SU-DHL-6 (cell line): ENCODE data around the gene SLC37A2.

Experiments
- H2AFZ ChIP-seq: fragments of 200-600 bp; sonication (generic); 2 replicates; pipeline ENCODE4 v1.6.1; 2014; ENCODE audit warnings: low read depth, mild to moderate bottlenecking, moderate library complexity, mixed read lengths, antibody characterized with exemption, low read length; ENCODE audit not compliant: severe bottlenecking
- H3F3A ChIP-seq: fragments of 200-600 bp; shearing (Covaris generic); 2 replicates; pipeline ENCODE4 v1.6.0; 2016; ENCODE audit warnings: antibody characterized with exemption, mild to moderate bottlenecking; ENCODE audit not compliant: insufficient read depth
- H3K27ac ChIP-seq: fragments of 200-600 bp; sonication (generic); 2 replicates; pipeline ENCODE4 v1.5.1; 2016; ENCODE audit warnings: low read depth, mild to moderate bottlenecking, low read length, moderate library complexity, mixed read lengths
- H3K27me3 ChIP-seq: fragments of 200-600 bp; sonication (generic), shearing (Covaris generic); 2 replicates; pipeline ENCODE4 v1.6.0; 2014; ENCODE audit warnings: mild to moderate bottlenecking, low read length
- H3K36me3 ChIP-seq: fragments of 200-600 bp; sonication (generic); 2 replicates; pipeline ENCODE4 v1.6.1; 2014; ENCODE audit warnings: mild to moderate bottlenecking, low read length, mixed read lengths
- H3K4me2 ChIP-seq: fragments of 300-600, 200-600 bp; shearing (Covaris generic), sonication (generic); 2 replicates; pipeline ENCODE4 v1.6.0; 2014; ENCODE audit warnings: low read length, low read depth, mild to moderate bottlenecking; ENCODE audit not compliant: poor library complexity, severe bottlenecking
- H3K4me3 ChIP-seq: fragments of 200-600 bp; sonication (generic); 2 replicates; pipeline ENCODE4 v1.5.1; 2014; ENCODE audit warnings: antibody characterized with exemption, low read length, mild to moderate bottlenecking, mixed read lengths; ENCODE audit not compliant: insufficient read depth, poor library complexity, severe bottlenecking
- H3K79me2 ChIP-seq: fragments of 200-600 bp; sonication (generic); 2 replicates; pipeline ENCODE4 v1.6.1; 2014; ENCODE audit warnings: mild to moderate bottlenecking, low read length, moderate library complexity; ENCODE audit not compliant: insufficient read depth
- H3K9ac ChIP-seq: fragments of 200-600 bp; sonication (generic); 2 replicates; pipeline ENCODE4 v1.7.0; 2014; ENCODE audit warnings: mild to moderate bottlenecking, low read length
- H3K9me2 ChIP-seq: fragments of 200-600 bp; sonication (generic); replicated peaks from 2 replicates; pipeline ENCODE4 v1.6.1; 2014; ENCODE audit warnings: low read length; ENCODE audit not compliant: insufficient read depth
- H3K9me3 ChIP-seq: fragments of 200-600 bp; sonication (generic); 2 replicates; pipeline ENCODE4 v1.6.1; 2014; ENCODE audit warnings: low read length, mixed read lengths; ENCODE audit not compliant: insufficient read depth
- H4K20me1 ChIP-seq: fragments of 200-600 bp; sonication (generic); 2 replicates; pipeline ENCODE4 v1.6.1; 2014; ENCODE audit warnings: low read depth, mild to moderate bottlenecking, antibody characterized with exemption, low read length, moderate library complexity, mixed read lengths
- CTCF ChIP-seq: fragments of 200-600 bp; sonication (generic); IDR thresholded peaks from one replicate; pipeline ENCODE4 v1.5.1; 2017; ENCODE audit warnings: antibody characterized with exemption, mild to moderate bottlenecking, low read length, moderate library complexity; ENCODE audit not compliant: insufficient read depth, poor library complexity, severe bottlenecking
- EZH2phosphoT487 ChIP-seq: fragments of 200-600 bp; sonication (generic), shearing (Covaris generic); conservative IDR thresholded peaks from 2 replicates; pipeline ENCODE4 v1.6.1; 2018; ENCODE audit warnings: mild to moderate bottlenecking, antibody characterized with exemption, low read length, moderate library complexity, mixed read lengths

Gene SLC37A2

GRCh38 chr11:125129316-125129993, 66.3 kb downstream of the SLC37A2 start:
- H3K9ac ChIP-seq = no peak overlapping the region
- H2AFZ ChIP-seq = no peak overlapping the region
- H3K4me2 ChIP-seq = no peak overlapping the region
- no peak for TF ChIP-seq EZH2phosphoT487
- no peak for TF ChIP-seq CTCF
- no peaks in the 10 kb centered on the region for H3K9me2 ChIP-seq
- no peaks in the 10 kb centered on the region for H3K36me3 ChIP-seq
- no peak overlapping the region for H3K27ac ChIP-seq
- no peaks in the 10 kb centered on the region for H3K27me3 ChIP-seq
- H3F3A ChIP-seq = no peaks in the 10 kb centered on the region
- no peaks in the 10 kb centered on the region for H4K20me1 ChIP-seq
- no peak overlapping the region for H3K4me3 ChIP-seq
- no peaks in the 10 kb centered on the region for H3K9me3 ChIP-seq
- H3K79me2 ChIP-seq = no peaks in the 10 kb centered on the region

- Histone ChIP-seq H3K36me3 (no peaks in the 10 kb centered on the region), H3K27ac (no peak overlapping the region), H3K79me2 (no peaks in the 10 kb centered on the region), H4K20me1 (no peaks in the 10 kb centered on the region), H3K4me3 (no peak overlapping the region), H3K27me3 (no peaks in the 10 kb centered on the region), H2AFZ (no peak overlapping the region), H3K9me3 (no peaks in the 10 kb centered on the region), H3K4me2 (no peak overlapping the region), H3K9ac (no peak overlapping the region), H3F3A (no peaks in the 10 kb centered on the region), H3K9me2 (no peaks in the 10 kb centered on the region)
- no peak for TF ChIP-seq EZH2phosphoT487
- TF ChIP-seq CTCF = no peak
Measured at GRCh38 chr11:125132071-125132470, 69.0 kb downstream of the SLC37A2 start.

- H3K4me3 ChIP-seq = no peak overlapping the region
- H3K27ac ChIP-seq = no peak overlapping the region
- no peaks in the 10 kb centered on the region for H3K9me3 ChIP-seq
- H3F3A ChIP-seq = no peaks in the 10 kb centered on the region
- no peaks in the 10 kb centered on the region for H3K9me2 ChIP-seq
- H3K36me3 ChIP-seq = no peaks in the 10 kb centered on the region
- no peaks in the 10 kb centered on the region for H4K20me1 ChIP-seq
- H3K79me2 ChIP-seq = no peaks in the 10 kb centered on the region
- TF ChIP-seq EZH2phosphoT487 (no peak), CTCF (no peak)
- H3K9ac ChIP-seq = no peak overlapping the region
- H2AFZ ChIP-seq = no peak overlapping the region
- H3K4me2 ChIP-seq = no peak overlapping the region
- no peaks in the 10 kb centered on the region for H3K27me3 ChIP-seq
Measured at GRCh38 chr11:125132596-125132995, 69.5 kb downstream of the SLC37A2 start.
